Cerebellar nuclear complex (tissue), 1 donor: Measurements from ENCODE around the gene NLN.

ENCODE experiments used
- DNase-seq, 2 experiments: peaks; one replicate each; lab custom pipeline; 2025; lab: John Stamatoyannopoulos, UW

NLN gene

GRCh38 chr5:65808818-65809217, 86.8 kb downstream of the NLN start:
- DNase-seq: no peak

DNA sequence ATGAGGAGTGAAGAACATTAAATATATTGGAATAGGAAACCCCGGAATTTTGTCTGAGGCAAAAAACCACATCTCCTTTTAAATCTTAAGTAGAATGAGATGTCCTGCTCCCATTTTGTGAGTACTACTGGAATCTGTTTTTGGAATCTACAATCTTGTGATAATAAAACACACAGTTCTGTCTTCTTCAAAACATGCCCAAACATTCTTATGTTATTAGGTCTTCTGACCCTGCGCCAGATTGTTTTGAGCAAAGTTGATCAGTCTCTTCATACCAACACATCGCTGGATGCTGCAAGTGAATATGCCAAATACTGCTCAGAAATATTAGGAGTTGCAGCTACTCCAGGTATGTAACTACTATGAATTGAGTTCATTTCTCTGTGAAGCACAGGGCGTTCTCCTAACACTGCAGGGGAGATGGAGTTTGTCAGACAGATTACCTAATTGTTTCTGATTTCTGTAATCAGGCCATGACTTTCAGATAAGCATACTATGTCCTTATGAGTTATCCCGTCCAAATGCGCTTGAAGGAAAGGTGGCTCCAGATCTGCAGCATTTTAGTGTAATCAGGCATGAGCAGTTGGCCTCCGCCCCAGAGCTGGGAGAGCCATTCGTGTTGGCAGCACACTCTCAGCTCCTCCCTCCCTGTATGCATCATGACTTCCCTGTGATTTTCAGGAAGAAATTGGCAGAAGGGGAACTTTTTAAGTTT, 88.0 kb downstream of the NLN start:
- DNase-seq: peak; percentile 83 to 87

DNA sequence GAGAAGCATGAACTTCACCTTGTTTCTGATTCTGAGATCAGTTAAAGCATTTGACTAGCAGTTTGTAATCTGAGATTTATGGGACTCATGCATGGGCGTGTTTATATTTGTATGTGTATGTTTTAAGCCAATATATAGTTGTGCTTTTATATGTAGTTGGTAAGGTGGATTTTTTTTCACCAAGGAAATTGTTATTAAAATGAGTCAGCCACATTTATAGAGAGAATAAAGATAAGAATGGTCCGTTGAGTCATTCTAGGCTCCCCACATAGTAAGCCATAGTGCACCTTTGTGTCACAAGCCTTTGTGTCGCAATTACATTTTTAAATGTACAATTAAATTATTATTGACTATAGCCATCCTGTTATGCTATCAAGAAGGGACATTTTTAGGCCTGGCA, 89.0 kb downstream of the NLN start:
- DNase-seq: no peak

DNA sequence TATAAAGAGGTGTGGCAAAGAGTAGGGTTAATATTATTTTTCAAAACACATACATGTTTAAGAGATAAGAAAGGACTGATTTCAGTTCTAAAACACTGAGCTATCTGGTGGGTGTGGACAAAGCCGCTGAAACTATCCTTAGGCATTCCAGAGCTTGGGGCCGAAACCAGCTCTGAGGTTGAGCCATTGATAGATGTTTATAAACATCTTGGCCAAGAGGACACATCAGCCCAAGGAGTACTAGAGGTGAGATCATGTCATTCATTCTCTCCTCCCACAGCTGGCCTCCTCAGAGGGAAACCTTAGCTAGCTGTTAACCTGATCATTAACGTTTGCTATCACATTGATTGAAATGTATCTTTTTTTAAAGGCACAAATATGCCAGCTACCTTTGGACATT, 89.9 kb downstream of the NLN start:
- DNase-seq: no peak

DNA sequence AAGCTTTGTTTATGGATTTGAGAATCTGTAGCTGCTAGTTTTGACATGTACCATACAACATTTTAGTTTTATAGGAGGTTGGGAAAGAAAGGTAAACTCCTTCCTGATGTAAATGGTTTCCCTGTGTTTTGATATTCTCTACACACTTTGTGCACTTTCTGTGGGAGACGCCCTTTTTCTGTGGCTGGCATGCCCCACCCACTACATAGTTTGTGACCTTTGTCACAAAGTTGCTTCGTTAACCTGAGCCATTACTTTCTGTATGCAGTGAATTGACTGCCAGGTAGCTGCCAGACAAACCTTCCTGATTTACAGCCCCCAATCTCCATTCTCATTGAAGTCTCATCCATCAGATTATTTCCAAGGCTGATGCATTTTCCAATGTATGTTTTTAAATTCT, 90.6 kb downstream of the NLN start:
- no peak for DNase-seq

DNA sequence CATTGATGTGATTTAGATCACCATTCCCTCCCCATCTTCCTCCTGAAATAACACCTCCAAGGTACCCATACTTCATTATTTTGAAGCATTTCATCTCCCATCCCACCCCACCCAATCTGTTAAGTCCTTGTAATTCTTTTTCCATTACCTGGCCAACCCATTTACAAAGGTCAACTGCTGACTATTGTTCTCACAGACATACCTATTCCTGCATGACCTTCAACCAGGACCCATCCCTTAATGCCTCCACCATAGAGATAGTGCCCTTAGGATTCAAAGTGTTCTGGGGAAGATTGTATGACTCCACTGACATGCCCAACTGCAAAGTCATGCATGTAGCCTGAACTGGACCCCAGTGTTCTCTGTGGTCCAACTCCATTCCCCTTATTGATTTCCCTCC, 91.2 kb downstream of the NLN start:
- no peak for DNase-seq

GRCh38 chr5:65815161-65815560, 93.2 kb downstream of the NLN start:
- DNase-seq: no peak

GRCh38 chr5:65816729-65817128, 94.7 kb downstream of the NLN start:
- no peak for DNase-seq

GRCh38 chr5:65817931-65818330, 95.9 kb downstream of the NLN start:
- DNase-seq: no peak

GRCh38 chr5:65818592-65818991, 96.6 kb downstream of the NLN start:
- DNase-seq: no peak

DNA sequence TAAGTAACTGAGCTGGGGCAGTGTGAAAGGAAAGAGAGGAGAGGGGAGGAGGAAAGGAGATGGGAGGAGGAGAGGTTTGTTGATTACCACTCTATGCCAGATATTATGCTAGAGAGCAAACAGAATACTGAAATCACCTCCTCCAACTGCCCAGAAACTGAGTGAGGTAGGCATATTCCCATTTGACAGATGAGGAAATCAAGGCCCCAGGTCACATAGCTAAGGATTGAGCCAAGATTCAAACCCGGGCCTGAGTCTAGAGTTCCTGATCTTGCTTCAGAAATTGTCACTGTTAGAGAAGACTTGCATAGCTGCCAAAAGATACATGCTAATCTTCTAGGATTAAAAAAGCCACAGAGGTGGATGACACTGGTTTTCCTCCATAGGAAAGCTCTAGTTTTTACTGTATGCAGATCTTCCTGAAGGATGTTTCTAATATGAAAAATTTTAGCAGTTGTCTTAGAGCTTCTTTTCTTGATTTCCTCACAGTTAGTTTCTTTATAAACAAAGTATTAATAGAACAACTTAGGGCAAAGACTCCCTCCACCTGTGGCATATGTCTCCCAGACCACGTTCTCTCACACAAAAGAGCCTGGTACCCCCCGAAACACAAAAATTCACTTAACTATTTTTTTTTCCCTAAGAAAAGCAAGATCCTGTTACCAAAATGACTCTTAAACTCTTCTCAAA, 97.4 kb downstream of the NLN start:
- no peak for DNase-seq

DNA sequence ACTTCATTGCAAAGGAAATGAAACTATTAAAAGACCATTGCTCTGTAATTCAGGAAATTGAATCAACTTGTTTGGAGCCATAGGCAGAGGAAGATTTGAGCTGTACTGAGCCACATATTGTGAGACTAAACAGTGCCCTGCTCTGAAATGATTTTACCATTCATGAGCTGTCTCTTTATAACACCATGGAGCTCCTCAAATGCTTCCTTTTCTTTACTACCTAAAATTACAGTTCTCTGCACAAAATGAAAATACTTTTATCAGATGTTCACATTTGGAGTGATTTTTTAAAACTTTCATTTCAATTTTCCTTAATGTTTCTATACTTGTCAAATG, 97.9 kb downstream of the NLN start:
- no peak for DNase-seq

- DNase-seq: no peak
Measured at GRCh38 chr5:65820373-65820772, 98.4 kb downstream of the NLN start.

GRCh38 chr5:65821966-65822365, 100.0 kb downstream of the NLN start:
- no peak for DNase-seq

- no peak for DNase-seq
Measured at GRCh38 chr5:65822710-65823109, 100.7 kb downstream of the NLN start.

DNA sequence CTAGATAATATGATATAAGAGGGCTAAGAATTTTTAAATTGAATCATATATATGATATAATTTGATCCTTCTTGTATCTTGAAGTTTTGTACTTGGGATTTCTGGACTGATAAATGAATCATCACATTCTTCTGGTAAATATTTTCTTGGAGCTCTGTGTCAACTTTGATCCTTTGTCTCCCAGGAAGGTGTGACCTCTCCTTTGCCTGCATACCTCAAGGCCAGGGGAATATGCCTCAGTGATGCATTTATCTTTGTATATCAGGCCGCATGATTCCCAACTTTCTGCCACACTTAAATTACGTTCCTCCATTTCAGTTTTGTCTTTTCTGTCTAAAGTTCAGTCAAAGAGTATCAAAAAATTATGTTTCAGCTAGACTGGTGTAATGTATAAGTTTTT, 101.2 kb downstream of the NLN start:
- DNase-seq: no peak

- DNase-seq: no peak
Measured at GRCh38 chr5:65823845-65824445, 101.9 kb downstream of the NLN start.

DNA sequence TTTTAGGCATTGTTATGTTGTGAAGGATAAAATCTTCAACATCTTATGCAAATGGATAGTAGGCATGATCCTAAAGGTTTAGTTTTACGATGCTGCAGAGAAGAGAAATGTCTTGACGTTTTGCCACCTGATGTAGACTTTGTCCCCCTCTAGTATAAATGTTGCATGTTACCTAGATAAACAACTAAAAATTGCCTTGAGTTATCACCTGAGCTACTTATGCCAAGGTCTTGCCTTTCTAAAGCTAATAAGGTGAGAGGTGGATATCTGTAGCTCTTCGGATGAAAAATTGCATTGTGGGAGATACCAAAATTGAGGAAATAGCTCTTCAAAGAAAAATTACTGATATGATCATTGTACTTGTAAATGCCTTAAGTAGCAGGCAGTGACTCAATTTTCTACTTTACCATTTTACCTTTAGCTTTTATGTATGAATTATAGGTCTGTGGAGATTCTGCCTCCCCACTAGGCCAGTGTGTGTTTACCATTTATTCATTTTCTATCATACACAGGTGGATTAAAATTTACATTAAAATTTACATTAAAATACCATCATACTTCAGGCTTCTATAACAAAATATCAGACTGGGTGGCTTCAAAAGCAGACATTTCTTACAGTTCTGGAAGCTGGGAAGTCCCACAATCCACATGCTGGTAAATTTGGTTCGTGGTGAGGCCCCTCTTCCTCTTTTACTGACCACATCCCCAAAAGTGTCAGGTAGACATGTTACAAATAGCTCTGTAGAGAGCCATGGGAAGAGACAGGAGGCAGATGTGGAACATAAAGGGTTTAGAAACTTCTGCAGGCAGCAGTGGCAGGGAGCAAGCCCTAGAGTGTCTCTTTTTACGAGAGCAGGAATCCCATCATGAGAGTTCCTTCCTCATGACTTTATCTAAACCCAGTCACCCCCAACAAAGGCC, 103.7 kb downstream of the NLN start:
- no peak for DNase-seq

DNA sequence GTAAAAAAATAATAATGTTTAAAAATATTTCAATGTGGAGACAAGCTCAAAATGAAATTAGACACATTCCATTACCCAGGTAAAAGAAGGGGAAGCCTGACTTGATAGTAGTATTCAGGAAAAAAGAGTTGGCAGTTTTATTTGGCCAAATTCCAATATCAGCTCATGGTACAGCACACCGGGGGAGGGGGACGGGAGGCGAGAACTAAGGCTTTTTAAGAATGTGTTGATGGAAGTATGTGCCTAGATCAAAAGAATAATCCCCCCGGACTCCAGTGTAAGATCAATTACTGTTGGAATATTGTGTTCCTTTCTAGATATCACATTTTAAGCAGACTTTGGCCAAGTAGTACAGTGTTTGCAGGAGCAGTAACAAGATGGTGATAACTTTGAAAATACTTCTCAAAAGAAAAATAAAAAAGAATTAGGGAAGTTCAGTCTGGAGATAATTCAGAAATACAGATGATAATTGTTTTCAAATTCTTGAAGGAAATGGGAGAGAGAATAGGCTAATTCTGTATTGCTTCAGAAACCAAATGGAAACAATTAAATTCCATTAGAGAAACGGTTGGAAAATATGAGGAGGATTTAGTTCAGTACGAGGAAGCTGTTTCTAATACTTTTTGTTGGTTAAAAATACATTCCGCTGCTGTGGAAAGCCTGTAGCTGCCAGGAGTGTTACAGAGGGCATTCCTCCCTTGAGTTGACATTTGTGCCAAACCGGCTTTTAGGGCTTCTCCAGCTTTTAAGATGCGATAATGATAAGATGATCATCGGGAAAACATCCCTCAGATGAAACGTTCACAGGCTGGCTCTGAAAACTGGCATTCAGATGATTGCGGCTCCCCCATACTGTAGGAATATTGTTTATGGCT, 106.3 kb downstream of the NLN start:
- no peak for DNase-seq

GRCh38 chr5:65830856-65831255, 108.9 kb downstream of the NLN start:
- DNase-seq: no peak

DNA sequence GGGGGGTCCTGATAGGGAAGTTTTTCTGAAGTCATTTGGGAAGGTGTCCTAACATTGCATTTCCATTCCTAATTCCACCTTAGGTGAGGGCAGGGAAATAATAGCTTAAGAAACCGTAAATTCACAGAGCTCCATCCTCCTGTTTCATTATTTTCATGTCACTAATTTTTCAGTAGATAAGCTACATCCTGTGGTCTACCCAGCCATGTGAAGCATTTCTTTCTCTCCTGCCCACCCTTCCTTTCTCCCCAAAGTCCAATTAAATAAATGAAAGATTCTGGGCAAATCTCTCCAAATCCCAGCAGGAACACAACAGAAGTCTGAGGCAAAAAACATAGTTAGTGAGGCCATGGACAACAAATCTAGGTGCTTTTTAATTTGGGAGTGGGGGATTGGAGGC, 109.3 kb downstream of the NLN start:
- DNase-seq: no peak

GRCh38 chr5:65832152-65832551, 110.1 kb downstream of the NLN start:
- no peak for DNase-seq
